Esophagus squamous epithelium (tissue), 4 donors: ENCODE data around the gene AEBP1.

Experiments
- CTCF ChIP-seq, 6 experiments: fragments of 450-650 bp in 4 of 6; fragments of 200-600 bp in 2 of 6; sonication (generic) in 2 of 6; IDR thresholded peaks; one replicate each; pipeline ENCODE4 v1.5.1; 2016 to 2019; ENCODE audit warnings: antibody characterized with exemption in 6 of 6, mild to moderate bottlenecking in 4 of 6, moderate library complexity in 4 of 6
- POLR2A ChIP-seq, 4 donors: fragments of 450-650 bp; IDR thresholded peaks; one replicate each; pipeline ENCODE4 v1.6.1; 2017; ENCODE audit warnings: antibody characterized with exemption in 4 of 4, mild to moderate bottlenecking in 4 of 4, moderate library complexity in 3 of 4

GRCh38 chr7:44100458-44101302, 3.5 kb upstream of the AEBP1 start:
- TF ChIP-seq CTCF (IDR thresholded peaks at IDR 0.05) (no peak), POLR2A (IDR thresholded peaks at IDR 0.05) (no peak)
